ENCODE measurements around the gene GSN. TPM values are rescaled to one million over a fixed set of nuclear protein-coding genes. Genes with fewer than 3 reads are reported as not detected.

Gene GSN
- total and polyA plus RNA-seq, 10 of the 15 experiments (the other 5 are each of a cell fraction or from before 2014, with no cell fraction given), result 0.66 to 9.2 (median 6.2) TPM

GRCh38 chr9:121380846-121381245, 112.9 kb downstream of the GSN start:
- ChIA-PET SMC1A (ENCODE audit: uncharacterized antibody, unreplicated experiment) (interaction anchor here (0.7 to 8.1 kb wide), 4 partner anchors 13 to 60 kb away, joined by 3 to 83 read pairs (median 4); no protein-coding TSS in a partner anchor), POLR2A (interaction anchor here (0.7 to 1.1 kb wide), 3 partner anchors 9 to 112 kb away, joined by 3 to 6 read pairs (median 4); no protein-coding TSS in a partner anchor), RAD21 (ENCODE audit: unreplicated experiment) (interaction anchor here (1.0 to 1.2 kb wide), 2 partner anchors 38 to 163 kb away, joined by 3 read pairs; no protein-coding TSS in a partner anchor), CTCF (interaction anchor here (0.6 to 8.3 kb wide), 6 partner anchors 9 to 60 kb away, joined by 3 to 173 read pairs (median 4); no protein-coding TSS in a partner anchor)
- in situ Hi-C loops (cut with MboI), result no loop called here
- intact Hi-C loops (cut with micrococcal nuclease; ENCODE audit: unreplicated experiment), result no loop called here
- no peak overlapping the region for H3K27ac ChIP-seq (ENCODE audit: control insufficient read depth, insufficient read depth)
- BruUV-seq (replicated peaks), result no TSS peak
- ATAC-seq (no peak), FAIRE-seq (no peak), DNase-seq (ENCODE audit: low read depth, low spot score) (no peak)
- no peak overlapping the region for H2AFZ ChIP-seq (ENCODE audit: control insufficient read depth, low read depth, low read length)
- H4K20me1 ChIP-seq (ENCODE audit: control insufficient read depth, insufficient read depth), result no peaks in the 10 kb centered on the region
- no peak overlapping the region for H3K9ac ChIP-seq (ENCODE audit: control insufficient read depth, insufficient read depth, low read length)
- H3K9me3 ChIP-seq (replicated peaks; ENCODE audit: control insufficient read depth, insufficient read depth, low read length), result no peaks in the 10 kb centered on the region
- H3K4me2 ChIP-seq (ENCODE audit: control insufficient read depth, insufficient read depth), result no peak overlapping the region
- no peak overlapping the region for H3K4me3 ChIP-seq
- TF ChIP-seq, protein P1, sequence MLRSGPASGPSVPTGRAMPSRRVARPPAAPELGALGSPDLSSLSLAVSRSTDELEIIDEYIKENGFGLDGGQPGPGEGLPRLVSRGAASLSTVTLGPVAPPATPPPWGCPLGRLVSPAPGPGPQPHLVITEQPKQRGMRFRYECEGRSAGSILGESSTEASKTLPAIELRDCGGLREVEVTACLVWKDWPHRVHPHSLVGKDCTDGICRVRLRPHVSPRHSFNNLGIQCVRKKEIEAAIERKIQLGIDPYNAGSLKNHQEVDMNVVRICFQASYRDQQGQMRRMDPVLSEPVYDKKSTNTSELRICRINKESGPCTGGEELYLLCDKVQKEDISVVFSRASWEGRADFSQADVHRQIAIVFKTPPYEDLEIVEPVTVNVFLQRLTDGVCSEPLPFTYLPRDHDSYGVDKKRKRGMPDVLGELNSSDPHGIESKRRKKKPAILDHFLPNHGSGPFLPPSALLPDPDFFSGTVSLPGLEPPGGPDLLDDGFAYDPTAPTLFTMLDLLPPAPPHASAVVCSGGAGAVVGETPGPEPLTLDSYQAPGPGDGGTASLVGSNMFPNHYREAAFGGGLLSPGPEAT (IDR thresholded peaks at IDR 0.05; ENCODE audit: low read depth), result no peak
- no peak for TF ChIP-seq BHLHE40 (IDR thresholded peaks at IDR 0.05; ENCODE audit: borderline replicate concordance in 1 of 2, low read depth in 2 of 2, low read length in 1 of 2)
- no peak for TF ChIP-seq RBBP5 (conservative IDR thresholded peaks at IDR 0.05)
- no peak for TF ChIP-seq STAT3 (IDR thresholded peaks at IDR 0.05; ENCODE audit: low read depth, low read length)
- TF ChIP-seq ATF3 (IDR thresholded peaks at IDR 0.05; ENCODE audit: borderline replicate concordance, extremely low read depth, low read depth, low read length), result no peak
- no peak for TF ChIP-seq E2F4 (IDR thresholded peaks at IDR 0.05; ENCODE audit: low read depth, low read length)
- no peak for TF ChIP-seq POU2F2 (IDR thresholded peaks at IDR 0.05; ENCODE audit: borderline replicate concordance, low read depth, low read length)
- no peak for TF ChIP-seq ZBTB11 (CRISPR knock-in tag; IDR thresholded peaks at IDR 0.05)
- TF ChIP-seq ATF2 (IDR thresholded peaks at IDR 0.05; ENCODE audit: low read length), result no peak
- no peak for TF ChIP-seq STAT1 (conservative IDR thresholded peaks at IDR 0.05)
- no peaks in the 10 kb centered on the region for H3K79me2 ChIP-seq (ENCODE audit: control insufficient read depth, insufficient read depth, low read length)
- no peaks in the 10 kb centered on the region for H3K36me3 ChIP-seq (ENCODE audit: control insufficient read depth in 2 of 2, insufficient read depth in 2 of 2, low read length in 1 of 2)
- no peaks in the 10 kb centered on the region for H3K4me1 ChIP-seq (ENCODE audit: control insufficient read depth, insufficient read depth, low read length)
- H3K27me3 ChIP-seq (replicated peaks in 1 of 2; ENCODE audit: control insufficient read depth in 2 of 2, insufficient read depth in 2 of 2, low read length in 1 of 2), result no peaks in the 10 kb centered on the region
